Osteoblast (primary cell): ENCODE measurements around the gene FBXO28. TPM values are rescaled to one million over a fixed set of nuclear protein-coding genes. Genes with fewer than 3 reads are reported as not detected.
A peak's percentile ranks its signal among the peaks of the same experiment; 100 is the strongest.

Experiments
- DNase-seq: peaks from one replicate; pipeline ENCODE4 v3.0.0; 2011; ENCODE audit warnings: low spot score, mixed read lengths; ENCODE audit not compliant: insufficient read length; ENCODE audit errors: missing footprints
- H2AFZ ChIP-seq: 2 replicates; pipeline ENCODE4 v1.6.0; 2011; ENCODE audit warnings: mild to moderate bottlenecking, low read length
- H3K27ac ChIP-seq: 2 replicates; pipeline ENCODE4 v1.5.1; 2011; ENCODE audit warnings: mild to moderate bottlenecking, low read depth, low read length, moderate library complexity
- H3K27me3 ChIP-seq: 2 replicates; pipeline ENCODE4 v1.6.0; 2012; ENCODE audit warnings: mild to moderate bottlenecking, control low read depth, inconsistent platforms, low read length, moderate library complexity; ENCODE audit not compliant: insufficient read depth
- H3K36me3 ChIP-seq: 2 replicates; pipeline ENCODE4 v1.5.1; 2011; ENCODE audit warnings: mild to moderate bottlenecking, low read length, control low read depth, moderate library complexity; ENCODE audit not compliant: insufficient read depth
- H3K4me1 ChIP-seq: 2 replicates; pipeline ENCODE4 v1.5.1; 2011; ENCODE audit warnings: mild to moderate bottlenecking, low read length, control low read depth, moderate library complexity; ENCODE audit not compliant: insufficient read depth
- H3K4me2 ChIP-seq: 2 replicates; pipeline ENCODE4 v1.6.0; 2011; ENCODE audit warnings: mild to moderate bottlenecking, low read length; ENCODE audit not compliant: insufficient read depth
- H3K4me3 ChIP-seq: fragments of 200-600 bp; sonication (generic); 3 replicates; pipeline ENCODE4 v1.5.1; 2012; ENCODE audit warnings: mild to moderate bottlenecking, low read length, inconsistent platforms; ENCODE audit not compliant: insufficient read depth
- H3K79me2 ChIP-seq: 2 replicates; pipeline ENCODE4 v1.6.0; 2012; ENCODE audit warnings: mild to moderate bottlenecking, low read length, control low read depth, inconsistent platforms; ENCODE audit not compliant: insufficient read depth
- H3K9me3 ChIP-seq: 2 replicates; pipeline ENCODE4 v1.5.1; 2011; ENCODE audit warnings: low read depth, low read length, control low read depth
- H4K20me1 ChIP-seq: 2 replicates; pipeline ENCODE4 v1.6.0; 2012; ENCODE audit warnings: mild to moderate bottlenecking, low read length, control low read depth; ENCODE audit not compliant: insufficient read depth
- total RNA-seq: library from RNA; depleted of rRNA; stranded (reverse); fragments of >200 nt; gene quantifications from 2 replicates; pipeline ENCODE4 v1.2.3, GENCODE V29; 2012
- TF ChIP-seq, protein P1 (sequence below): IDR thresholded peaks from 2 replicates; pipeline ENCODE4 v1.5.1; 2011; ENCODE audit warnings: mild to moderate bottlenecking, low read depth, low read length, moderate library complexity; ENCODE audit errors: extremely low read depth

The FBXO28 gene
- total RNA-seq, 1 donor = 35.5 TPM

DNA sequence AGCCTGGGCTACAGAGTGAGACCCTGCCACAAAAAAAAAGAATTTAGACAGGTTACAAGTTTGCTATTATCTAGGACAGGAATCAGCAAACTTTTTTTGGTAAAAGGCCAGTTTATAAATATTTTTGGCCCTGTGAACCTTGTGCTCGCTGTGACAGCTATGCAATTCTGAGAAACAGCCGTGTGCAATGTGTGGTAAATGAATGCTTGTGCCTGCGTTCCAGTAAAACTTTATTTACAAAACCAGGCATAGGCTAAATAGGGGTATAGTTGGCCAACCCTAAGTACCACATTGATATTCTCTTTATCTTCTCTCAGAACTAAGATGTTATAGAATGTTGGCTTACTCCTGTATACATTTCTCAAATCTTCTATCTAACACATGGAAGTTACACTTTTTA, 24.3 kb downstream of the FBXO28 start:
- Histone ChIP-seq H3K79me2 (no peaks in the 10 kb centered on the region), H3K27me3 (no peaks in the 10 kb centered on the region), H3K36me3 (peaks cover 20% of the 10 kb centered on the region), H3K9me3 (no peaks in the 10 kb centered on the region), H3K4me1 (no peaks in the 10 kb centered on the region), H2AFZ (no peak overlapping the region), H3K4me3 (no peak overlapping the region), H3K27ac (no peak overlapping the region), H3K4me2 (no peak overlapping the region), H4K20me1 (no peaks in the 10 kb centered on the region)
- TF ChIP-seq, protein P1, sequence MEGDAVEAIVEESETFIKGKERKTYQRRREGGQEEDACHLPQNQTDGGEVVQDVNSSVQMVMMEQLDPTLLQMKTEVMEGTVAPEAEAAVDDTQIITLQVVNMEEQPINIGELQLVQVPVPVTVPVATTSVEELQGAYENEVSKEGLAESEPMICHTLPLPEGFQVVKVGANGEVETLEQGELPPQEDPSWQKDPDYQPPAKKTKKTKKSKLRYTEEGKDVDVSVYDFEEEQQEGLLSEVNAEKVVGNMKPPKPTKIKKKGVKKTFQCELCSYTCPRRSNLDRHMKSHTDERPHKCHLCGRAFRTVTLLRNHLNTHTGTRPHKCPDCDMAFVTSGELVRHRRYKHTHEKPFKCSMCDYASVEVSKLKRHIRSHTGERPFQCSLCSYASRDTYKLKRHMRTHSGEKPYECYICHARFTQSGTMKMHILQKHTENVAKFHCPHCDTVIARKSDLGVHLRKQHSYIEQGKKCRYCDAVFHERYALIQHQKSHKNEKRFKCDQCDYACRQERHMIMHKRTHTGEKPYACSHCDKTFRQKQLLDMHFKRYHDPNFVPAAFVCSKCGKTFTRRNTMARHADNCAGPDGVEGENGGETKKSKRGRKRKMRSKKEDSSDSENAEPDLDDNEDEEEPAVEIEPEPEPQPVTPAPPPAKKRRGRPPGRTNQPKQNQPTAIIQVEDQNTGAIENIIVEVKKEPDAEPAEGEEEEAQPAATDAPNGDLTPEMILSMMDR = no peak
- DNase-seq = peak; percentile 65

DNA sequence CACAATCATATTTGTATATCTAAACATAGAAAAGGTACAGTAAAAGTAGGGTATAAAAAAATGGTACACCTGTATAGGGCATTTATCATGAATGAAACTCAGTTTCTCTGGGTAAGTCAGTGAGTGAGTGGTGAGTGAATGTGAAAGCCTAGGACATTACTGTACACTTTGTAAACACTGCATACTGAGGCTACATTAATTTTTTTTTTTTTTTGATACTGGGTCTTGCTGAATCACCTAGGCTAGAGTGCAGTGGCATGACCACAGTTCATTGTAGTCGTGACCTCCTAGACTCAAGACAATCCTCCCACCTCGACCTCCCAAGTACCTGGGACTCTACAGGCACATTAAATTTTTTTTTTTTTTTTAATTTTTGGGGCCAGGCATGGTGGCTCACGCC, 27.8 kb downstream of the FBXO28 start:
- Histone ChIP-seq H3K9me3 (no peaks in the 10 kb centered on the region), H2AFZ (no peak overlapping the region), H3K36me3 (peaks cover 16% of the 10 kb centered on the region), H3K27ac (no peak overlapping the region), H3K4me2 (no peak overlapping the region), H3K4me3 (no peak overlapping the region), H3K79me2 (no peaks in the 10 kb centered on the region), H3K4me1 (no peaks in the 10 kb centered on the region), H4K20me1 (no peaks in the 10 kb centered on the region), H3K27me3 (no peaks in the 10 kb centered on the region)
- TF ChIP-seq, protein P1 = no peak
- DNase-seq = no peak

GRCh38 chr1:224149709-224150108, 35.8 kb downstream of the FBXO28 start:
- Histone ChIP-seq H3K27ac (no peak overlapping the region), H3K27me3 (no peaks in the 10 kb centered on the region), H3K4me3 (no peak overlapping the region), H3K9me3 (no peaks in the 10 kb centered on the region), H4K20me1 (no peaks in the 10 kb centered on the region), H3K4me2 (no peak overlapping the region), H3K36me3 (no peaks in the 10 kb centered on the region), H2AFZ (no peak overlapping the region), H3K79me2 (no peaks in the 10 kb centered on the region), H3K4me1 (no peaks in the 10 kb centered on the region)
- DNase-seq = no peak
- TF ChIP-seq, protein P1 = no peak

GRCh38 chr1:224151117-224151516, 37.2 kb downstream of the FBXO28 start:
- Histone ChIP-seq H3K36me3 (no peaks in the 10 kb centered on the region), H3K4me2 (no peak overlapping the region), H3K9me3 (no peaks in the 10 kb centered on the region), H3K27ac (no peak overlapping the region), H3K4me3 (no peak overlapping the region), H2AFZ (no peak overlapping the region), H3K27me3 (no peaks in the 10 kb centered on the region), H4K20me1 (no peaks in the 10 kb centered on the region), H3K79me2 (no peaks in the 10 kb centered on the region), H3K4me1 (no peaks in the 10 kb centered on the region)
- TF ChIP-seq, protein P1 = no peak
- DNase-seq = no peak
